Measurements from ENCODE around the gene SNAPC2.

The SNAPC2 gene

DNA sequence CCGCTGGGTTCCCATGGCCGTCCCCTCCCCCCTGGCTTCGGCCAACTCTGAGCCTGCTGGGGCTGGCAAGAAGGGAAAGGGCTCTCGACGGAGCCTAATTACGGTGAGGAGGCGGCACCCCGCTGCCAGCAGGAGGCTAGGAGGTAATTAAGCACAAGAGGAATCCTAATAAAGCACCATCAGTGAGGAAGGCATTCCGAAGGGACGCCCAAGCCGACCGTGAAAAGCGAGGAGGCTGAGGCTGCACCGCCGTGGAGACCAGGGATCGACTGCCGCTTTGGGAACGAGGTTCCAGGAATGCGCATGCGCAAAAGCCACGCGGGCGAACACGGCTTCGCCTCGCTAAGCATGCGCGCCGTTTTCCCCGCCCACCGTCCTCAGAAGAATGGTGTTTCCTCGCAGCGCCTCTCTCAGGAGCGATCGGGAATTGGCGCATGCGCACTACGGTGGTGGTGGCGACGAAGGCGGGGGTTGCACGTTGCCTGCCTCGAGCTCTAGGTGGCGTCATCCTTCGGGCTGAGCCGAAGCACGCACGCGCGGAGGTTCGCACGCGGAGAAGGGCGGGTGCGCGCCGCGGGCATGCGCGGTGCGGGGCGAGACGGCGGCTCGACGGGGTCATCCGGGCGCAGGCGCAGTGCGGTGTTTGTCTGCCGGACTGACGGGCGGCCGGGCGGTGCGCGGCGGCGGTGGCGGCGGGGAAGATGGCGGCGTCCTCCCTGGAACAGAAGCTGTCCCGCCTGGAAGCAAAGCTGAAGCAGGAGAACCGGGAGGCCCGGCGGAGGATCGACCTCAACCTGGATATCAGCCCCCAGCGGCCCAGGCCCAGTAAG, 16.7 kb upstream of the SNAPC2 start, which contains the start of gene MAP2K7:
Gene MAP2K7, plus strand, starts transcription at position 634 of the 830 bp plus-strand sequence. Its CDS starts 68 bp downstream, at position 702.
- TF ChIP-seq, protein P1, sequence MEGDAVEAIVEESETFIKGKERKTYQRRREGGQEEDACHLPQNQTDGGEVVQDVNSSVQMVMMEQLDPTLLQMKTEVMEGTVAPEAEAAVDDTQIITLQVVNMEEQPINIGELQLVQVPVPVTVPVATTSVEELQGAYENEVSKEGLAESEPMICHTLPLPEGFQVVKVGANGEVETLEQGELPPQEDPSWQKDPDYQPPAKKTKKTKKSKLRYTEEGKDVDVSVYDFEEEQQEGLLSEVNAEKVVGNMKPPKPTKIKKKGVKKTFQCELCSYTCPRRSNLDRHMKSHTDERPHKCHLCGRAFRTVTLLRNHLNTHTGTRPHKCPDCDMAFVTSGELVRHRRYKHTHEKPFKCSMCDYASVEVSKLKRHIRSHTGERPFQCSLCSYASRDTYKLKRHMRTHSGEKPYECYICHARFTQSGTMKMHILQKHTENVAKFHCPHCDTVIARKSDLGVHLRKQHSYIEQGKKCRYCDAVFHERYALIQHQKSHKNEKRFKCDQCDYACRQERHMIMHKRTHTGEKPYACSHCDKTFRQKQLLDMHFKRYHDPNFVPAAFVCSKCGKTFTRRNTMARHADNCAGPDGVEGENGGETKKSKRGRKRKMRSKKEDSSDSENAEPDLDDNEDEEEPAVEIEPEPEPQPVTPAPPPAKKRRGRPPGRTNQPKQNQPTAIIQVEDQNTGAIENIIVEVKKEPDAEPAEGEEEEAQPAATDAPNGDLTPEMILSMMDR (IDR thresholded peaks at IDR 0.05), result peak; percentile 95

DNA sequence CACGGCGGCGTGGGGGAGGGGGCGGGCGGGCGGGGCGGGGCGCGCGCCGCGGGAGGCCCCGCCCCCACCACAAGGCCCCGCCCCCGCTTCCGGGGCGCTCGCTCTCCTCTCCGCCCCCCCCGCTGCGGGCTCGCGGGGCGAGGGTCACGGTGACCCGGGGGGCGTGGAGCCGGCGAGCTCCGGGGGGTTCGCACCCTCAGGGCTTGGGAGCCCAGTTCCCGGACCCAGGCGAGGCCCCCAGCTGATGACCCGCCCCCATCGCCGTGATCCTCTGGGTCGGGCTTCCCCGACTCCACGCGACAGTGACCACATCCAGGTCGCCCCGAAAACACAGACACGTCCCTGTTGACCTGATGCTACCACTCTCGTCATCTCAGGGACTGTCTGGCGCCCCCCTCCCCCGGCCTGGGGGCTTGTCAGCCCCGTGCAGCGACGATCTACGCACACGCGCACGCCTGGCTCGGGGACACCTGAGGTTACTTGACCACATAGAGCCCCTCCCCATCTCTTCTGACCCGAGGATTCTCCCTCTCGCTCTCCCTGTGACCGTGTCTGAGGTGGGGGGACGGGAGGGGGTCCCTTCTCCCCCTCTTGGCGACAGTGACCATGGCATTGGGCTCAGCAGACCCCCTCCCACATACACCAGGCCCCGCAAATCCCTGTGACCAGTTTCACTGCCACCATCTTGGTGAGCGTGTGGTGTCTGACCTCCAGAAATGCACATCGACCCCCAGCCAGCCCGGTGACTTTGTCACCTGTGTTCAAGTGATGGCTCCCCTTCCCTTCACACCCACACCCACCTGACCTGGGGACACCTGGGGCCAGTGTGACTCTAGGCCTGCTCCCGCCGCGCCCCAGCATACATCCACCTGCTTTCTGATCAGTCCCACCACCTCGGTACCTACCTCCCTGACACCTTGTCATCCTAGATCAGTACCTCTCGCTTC, 15.8 kb upstream of the SNAPC2 start:
- TF ChIP-seq, protein P1 (IDR thresholded peaks at IDR 0.05), result no peak

GRCh38 chr19:7905268-7905667, 14.9 kb upstream of the SNAPC2 start:
- TF ChIP-seq, protein P1 (IDR thresholded peaks at IDR 0.05), result no peak

DNA sequence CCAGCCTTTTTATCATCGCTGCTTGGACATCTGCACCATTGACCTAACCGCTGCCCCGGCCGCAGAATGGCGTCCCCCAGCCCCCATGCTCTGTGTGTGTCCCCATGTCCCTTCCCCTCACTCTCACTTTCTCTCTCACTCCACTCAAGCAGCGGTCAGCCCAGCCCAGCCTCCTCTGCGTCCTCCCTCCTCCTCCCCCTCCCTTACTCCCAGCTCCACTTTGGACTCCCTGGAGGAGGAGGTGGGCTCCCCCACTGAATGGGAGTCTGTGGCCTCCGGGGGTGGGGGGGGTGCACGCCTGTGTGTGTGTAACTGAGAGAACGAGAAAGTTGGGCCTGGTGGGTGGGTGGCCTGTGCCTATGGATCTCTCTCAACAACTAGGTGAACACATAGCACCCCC, 14.3 kb upstream of the SNAPC2 start:
- TF ChIP-seq, protein P1 (IDR thresholded peaks at IDR 0.05), result no peak

DNA sequence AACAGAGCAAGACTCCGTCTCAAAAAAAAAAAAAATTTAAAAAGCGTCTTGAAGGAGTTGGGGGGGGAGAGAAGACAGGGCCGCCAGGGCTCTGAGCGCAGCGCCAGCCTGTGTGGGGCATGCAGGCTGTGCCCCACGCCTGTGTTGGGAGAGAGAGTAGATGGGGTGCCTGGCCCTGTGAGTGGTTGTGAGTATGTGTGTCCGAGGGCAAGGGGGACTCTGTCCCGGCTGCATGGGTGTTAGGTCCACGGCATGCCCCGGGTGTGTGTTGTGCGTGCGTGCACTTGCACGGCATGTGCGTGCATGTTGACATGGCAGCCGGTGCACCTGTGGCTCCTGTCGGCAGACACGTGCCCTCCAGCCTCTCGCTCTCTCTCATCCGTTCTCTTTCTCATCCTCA, 13.0 kb upstream of the SNAPC2 start:
- TF ChIP-seq, protein P1 (IDR thresholded peaks at IDR 0.05), result no peak

GRCh38 chr19:7907544-7907943, 12.6 kb upstream of the SNAPC2 start:
- TF ChIP-seq, protein P1 (IDR thresholded peaks at IDR 0.05), result no peak

- TF ChIP-seq, protein P1 (IDR thresholded peaks at IDR 0.05), result no peak
These were observed 11.9 kb upstream of the SNAPC2 start for GRCh38 chr19:7908078-7908699.

Data from LNCAP (cell line).